Spinal cord (tissue), 10 donors: Measurements from ENCODE around the gene SPACA5. TPM values are rescaled to one million over a fixed set of nuclear protein-coding genes. Genes with fewer than 3 reads are reported as not detected.
"Not testable (repeated sequence)": the region's sequence is repeated elsewhere in the genome, so short reads cannot be mapped to it uniquely, and the experiment has no call there.

Experiments used
- DNase-seq, 6 donors: peaks; one replicate each; pipeline versions ENCODE4 v3.0.0 to v3.0.0-alpha.2; 2013 to 2015; ENCODE audit warnings: low spot score in 6 of 6, low read depth in 4 of 6
- H3K27ac ChIP-seq: one replicate; pipeline ENCODE4 v1.5.1; 2013; ENCODE audit warnings: low read depth, low read length, control low read depth
- H3K27me3 ChIP-seq: one replicate; pipeline ENCODE4 v1.6.1; 2013; ENCODE audit warnings: low read length; ENCODE audit not compliant: control insufficient read depth, insufficient read depth
- H3K36me3 ChIP-seq: one replicate; pipeline ENCODE4 v1.6.1; 2013; ENCODE audit warnings: low read length; ENCODE audit not compliant: control insufficient read depth, insufficient read depth
- H3K4me1 ChIP-seq: one replicate; pipeline ENCODE4 v1.6.1; 2013; ENCODE audit warnings: low read length; ENCODE audit not compliant: control insufficient read depth, insufficient read depth
- H3K4me3 ChIP-seq: one replicate; pipeline ENCODE4 v1.5.1; 2013; ENCODE audit warnings: low read depth, low read length, control low read depth
- H3K9me3 ChIP-seq: one replicate; pipeline ENCODE4 v1.6.1; 2013; ENCODE audit warnings: low read length; ENCODE audit not compliant: control insufficient read depth, insufficient read depth
- WGBS: methylation state at CpG from one replicate; pipeline ENCODE4 v1.1.5; 2013; ENCODE audit warnings: missing lambda C conversion rate; ENCODE audit not compliant: insufficient coverage; 5-methylcytosine and 5-hydroxymethylcytosine counted together
- polyA plus RNA-seq, 2 donors: library from polyadenylated mRNA; unstranded; fragments of 120-200 nt; gene quantifications; one replicate each; pipeline ENCODE4 v1.2.1, GENCODE V29; 2013; ENCODE audit not compliant: insufficient read length in 2 of 2
- total RNA-seq, 2 donors: library from RNA; depleted of rRNA in 1 of 2; stranded (reverse); fragments of 120-200 nt in 1 of 2; fragments of >200 nt in 1 of 2; gene quantifications; one replicate each; pipeline versions ENCODE4 v1.2.3 to v1.2.4, GENCODE V29; 2013 to 2014
- donor health status: healthy.

SPACA5 gene
- total and polyA plus RNA-seq, 4 donors = 0.26 TPM; not detected in 3

DNA sequence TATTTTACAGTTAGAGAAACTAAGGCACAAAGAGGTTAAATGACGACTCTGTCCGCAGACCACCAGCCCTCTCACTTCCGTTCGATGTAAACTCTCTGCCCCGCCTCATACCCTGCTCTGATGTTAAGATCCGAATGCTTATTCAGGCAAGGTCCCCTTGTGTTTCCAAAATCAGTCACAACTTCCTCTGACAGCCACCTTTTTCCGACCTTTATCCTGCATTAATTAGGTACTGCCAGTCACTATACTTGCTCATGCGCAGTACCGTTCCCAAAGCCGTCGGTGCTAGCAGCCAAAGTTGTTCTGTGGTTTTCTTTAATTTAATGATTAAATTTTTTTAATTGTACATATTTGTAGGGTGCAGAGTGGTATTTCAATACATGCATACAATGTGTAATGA is 13.7 kb downstream of the SPACA5 start:
- H3K9me3 ChIP-seq, DNase-seq, H3K27me3 ChIP-seq, H3K27ac ChIP-seq, H3K36me3 ChIP-seq, H3K4me1 ChIP-seq: not testable (repeated sequence)
- WGBS = 59% methylated on average over 4 of the region's 11 CpGs
- H3K4me3 ChIP-seq = peak overlapping the region; percentile 67

DNA sequence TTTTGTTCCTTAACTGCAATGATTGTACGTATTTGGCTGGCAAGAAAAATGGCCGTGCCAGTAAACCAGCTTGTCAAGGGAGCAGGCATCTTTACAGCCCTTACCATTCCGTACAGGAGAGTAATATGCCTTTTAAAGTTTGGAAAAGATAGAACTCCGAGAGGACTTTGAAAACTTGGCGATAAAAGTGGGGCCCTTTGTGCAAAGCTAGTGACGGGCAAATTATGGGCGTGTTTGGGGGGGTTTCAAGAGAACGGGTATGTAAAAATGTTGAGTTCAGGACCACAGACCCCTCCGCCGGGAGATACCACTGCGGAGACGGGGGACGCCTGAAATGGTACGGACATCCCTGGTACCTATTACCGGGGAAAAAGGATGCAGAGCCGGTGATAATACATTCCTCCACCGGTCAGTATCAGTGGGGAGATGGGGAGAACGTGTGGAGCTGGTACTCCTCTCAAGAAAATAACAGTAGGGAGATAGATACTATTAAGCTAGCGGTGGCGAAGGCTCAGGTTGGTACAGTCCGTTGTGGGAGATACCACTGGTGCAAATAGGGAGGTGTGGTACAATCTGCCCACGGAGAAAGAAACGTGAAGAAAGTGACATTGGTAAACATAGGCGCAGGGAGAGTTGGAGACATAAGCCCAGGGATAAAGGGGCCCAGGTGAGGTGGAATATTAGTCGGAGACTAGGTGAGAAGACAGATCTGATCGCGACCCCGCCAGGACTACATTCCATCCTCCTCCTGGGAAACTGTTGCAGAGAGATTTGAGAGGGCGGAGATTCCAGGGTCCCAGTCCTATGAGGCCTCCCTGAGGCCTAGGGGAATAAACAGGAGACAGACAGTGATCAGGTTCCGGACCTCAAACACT is 14.5 kb downstream of the SPACA5 start:
- DNase-seq = peak in 5 of 6 donors; percentile 72 to 95 (median 91)

DNA sequence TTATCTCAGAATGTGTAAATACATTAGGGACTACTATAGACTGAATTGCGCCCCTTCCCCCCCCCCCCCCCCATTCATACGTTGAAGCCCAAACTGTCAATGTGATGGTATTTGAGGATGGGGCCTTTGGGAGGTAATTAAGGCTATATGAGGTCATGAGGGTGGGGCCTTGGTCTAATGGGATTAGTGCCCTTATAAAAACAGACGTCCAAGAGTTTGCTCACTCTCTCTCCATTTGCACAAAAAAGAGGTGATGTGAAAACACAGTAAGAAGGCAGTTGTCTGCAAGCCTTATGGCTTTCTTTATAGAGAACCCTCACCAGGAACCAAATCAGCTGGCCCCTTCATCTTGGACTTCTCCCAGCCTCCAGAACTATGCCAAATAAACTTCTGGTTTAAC is 15.3 kb downstream of the SPACA5 start:
- no peaks in the 10 kb centered on the region for H3K9me3 ChIP-seq
- H3K4me1 ChIP-seq = peaks cover 10% of the 10 kb centered on the region
- H3K27ac ChIP-seq = peak overlapping the region; percentile 91
- WGBS = no CpG with 5 or more reads among the region's 3 CpGs
- no peaks in the 10 kb centered on the region for H3K36me3 ChIP-seq
- no peak for DNase-seq
- H3K4me3 ChIP-seq = peak overlapping the region; percentile 67
- H3K27me3 ChIP-seq = no peaks in the 10 kb centered on the region

More for the DNA sequence above, 14.5 kb downstream of the SPACA5 start:
- WGBS = 19% methylated on average over 19 of the region's 30 CpGs
- H3K4me3 ChIP-seq = peak overlapping the region; percentile 67
- H3K36me3 ChIP-seq = no peaks in the 10 kb centered on the region
- no peaks in the 10 kb centered on the region for H3K9me3 ChIP-seq
- H3K27me3 ChIP-seq = no peaks in the 10 kb centered on the region
- peaks cover 7% of the 10 kb centered on the region for H3K4me1 ChIP-seq
- peak overlapping the region; percentile 91 for H3K27ac ChIP-seq

DNA sequence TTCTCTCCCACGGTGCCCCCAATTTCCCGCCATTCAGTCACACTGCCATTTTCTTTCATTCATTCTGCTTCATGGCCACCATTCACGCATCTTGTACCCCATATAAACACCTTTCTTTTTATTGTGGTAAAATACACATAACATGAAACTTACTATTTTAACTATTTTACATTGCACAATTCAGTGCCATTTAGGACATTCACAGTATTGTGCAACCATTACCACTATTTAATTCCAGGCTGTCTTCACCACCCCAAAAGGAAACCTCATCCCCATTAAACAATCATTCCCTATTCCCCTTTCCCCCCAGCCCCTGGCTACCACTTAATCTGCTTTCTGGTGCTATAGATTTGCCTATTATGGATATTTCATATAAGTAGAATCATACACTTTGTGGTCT is 15.9 kb downstream of the SPACA5 start:
- no peaks in the 10 kb centered on the region for H3K27me3 ChIP-seq
- H3K36me3 ChIP-seq = no peaks in the 10 kb centered on the region
- no peaks in the 10 kb centered on the region for H3K9me3 ChIP-seq
- no peak for DNase-seq
- no peak overlapping the region for H3K27ac ChIP-seq
- H3K4me3 ChIP-seq = no peak overlapping the region
- H3K4me1 ChIP-seq = peaks cover 10% of the 10 kb centered on the region
- WGBS = 50% methylated on average over 2 of the region's 3 CpGs

DNA sequence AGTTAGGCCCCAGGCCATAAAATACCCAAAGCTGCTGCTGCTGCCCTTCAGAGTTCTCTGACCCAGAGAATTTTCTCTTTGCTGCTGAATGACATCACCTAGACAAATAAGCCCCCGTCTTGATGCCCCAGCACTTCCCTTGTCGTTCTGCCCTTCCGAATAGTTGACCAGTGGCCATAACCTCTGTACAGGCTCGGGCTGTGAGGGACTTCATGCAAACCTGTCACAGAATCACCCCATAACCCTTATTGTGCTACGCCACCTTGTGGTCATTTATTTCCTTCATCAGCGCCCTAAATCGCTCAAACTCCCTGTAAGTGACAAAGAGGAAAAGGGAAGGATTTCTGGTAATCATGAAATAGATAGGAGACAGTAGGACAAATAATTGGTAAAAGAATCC is 18.8 kb downstream of the SPACA5 start:
- H3K4me3 ChIP-seq = no peak overlapping the region
- no peaks in the 10 kb centered on the region for H3K36me3 ChIP-seq
- H3K27ac ChIP-seq = no peak overlapping the region
- DNase-seq = peak in 4 of 6 donors; percentile 17 to 86 (median 60)
- 8% methylated on average over 3 of the region's 7 CpGs for WGBS
- no peaks in the 10 kb centered on the region for H3K9me3 ChIP-seq
- no peaks in the 10 kb centered on the region for H3K27me3 ChIP-seq
- H3K4me1 ChIP-seq = peaks cover 10% of the 10 kb centered on the region

DNA sequence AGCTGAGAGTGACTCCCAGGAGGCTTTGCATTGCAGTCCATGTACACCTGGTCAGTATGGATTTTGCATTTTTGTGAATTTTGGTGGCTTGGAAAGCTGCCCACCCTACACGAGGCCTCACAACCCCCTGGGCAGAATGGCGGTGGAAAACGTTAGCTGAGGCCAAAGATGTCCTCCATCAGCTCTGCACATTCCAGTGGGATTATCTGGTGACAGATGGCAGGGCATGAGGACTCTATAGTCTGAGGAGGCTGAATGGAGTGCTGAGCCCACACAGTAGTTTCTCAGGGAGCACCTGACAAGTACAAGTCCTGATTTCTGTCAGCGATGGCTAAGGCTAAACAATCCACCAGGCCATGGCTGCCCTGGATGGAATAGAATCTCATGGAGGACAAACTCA is 20.8 kb downstream of the SPACA5 start:
- H3K4me3 ChIP-seq, H3K9me3 ChIP-seq, DNase-seq, H3K27ac ChIP-seq, H3K4me1 ChIP-seq, H3K36me3 ChIP-seq, H3K27me3 ChIP-seq: not testable (repeated sequence)
- WGBS = 53% methylated on average over 3 of the region's 4 CpGs

DNA sequence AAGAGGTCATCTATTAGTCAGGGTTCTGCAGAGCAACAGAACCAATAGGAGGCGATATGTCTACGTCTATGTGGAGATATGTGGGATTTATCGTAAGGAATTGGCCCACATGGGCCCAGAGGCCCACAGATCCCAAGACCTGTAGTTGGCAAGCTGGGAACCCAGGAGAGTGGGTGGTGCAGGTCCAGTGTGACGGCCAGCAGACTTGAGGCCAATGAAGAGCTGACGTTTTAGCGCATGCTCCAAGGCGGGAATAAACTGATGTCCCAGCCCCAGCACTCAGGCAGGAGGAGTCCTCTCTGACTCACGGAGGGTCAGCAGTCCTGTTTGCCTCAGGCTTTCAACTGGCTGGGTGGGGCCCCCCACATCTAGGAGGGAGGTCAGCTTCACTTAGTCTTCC is 21.3 kb downstream of the SPACA5 start:
- WGBS = 86% methylated on average over 8 of the region's 8 CpGs
- no peak overlapping the region for H3K27ac ChIP-seq
- no peak for DNase-seq
- no peaks in the 10 kb centered on the region for H3K9me3 ChIP-seq
- H3K4me1 ChIP-seq = peaks cover 10% of the 10 kb centered on the region
- H3K4me3 ChIP-seq = no peak overlapping the region
- no peaks in the 10 kb centered on the region for H3K36me3 ChIP-seq
- no peaks in the 10 kb centered on the region for H3K27me3 ChIP-seq

DNA sequence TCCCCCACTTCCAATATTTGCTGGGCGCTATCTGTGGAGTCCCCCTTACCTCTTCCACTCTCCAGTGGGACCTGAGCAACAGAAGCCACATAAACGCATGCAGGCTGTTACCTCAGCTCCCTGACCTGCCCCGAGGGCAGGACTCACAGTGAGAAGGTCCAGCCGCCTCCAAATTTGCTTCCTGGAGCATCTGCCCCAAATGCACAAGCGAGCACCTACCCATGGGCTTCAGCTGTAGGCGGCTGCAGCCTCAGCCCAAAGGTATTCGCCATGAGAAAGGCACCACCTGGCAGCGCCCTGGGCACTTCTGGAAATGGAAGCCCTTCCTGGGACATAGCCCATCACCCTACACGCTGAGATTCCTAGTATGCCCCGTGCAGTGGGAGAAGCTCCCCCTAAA is 23.4 kb downstream of the SPACA5 start:
- WGBS = 75% methylated on average over 10 of the region's 10 CpGs

DNA sequence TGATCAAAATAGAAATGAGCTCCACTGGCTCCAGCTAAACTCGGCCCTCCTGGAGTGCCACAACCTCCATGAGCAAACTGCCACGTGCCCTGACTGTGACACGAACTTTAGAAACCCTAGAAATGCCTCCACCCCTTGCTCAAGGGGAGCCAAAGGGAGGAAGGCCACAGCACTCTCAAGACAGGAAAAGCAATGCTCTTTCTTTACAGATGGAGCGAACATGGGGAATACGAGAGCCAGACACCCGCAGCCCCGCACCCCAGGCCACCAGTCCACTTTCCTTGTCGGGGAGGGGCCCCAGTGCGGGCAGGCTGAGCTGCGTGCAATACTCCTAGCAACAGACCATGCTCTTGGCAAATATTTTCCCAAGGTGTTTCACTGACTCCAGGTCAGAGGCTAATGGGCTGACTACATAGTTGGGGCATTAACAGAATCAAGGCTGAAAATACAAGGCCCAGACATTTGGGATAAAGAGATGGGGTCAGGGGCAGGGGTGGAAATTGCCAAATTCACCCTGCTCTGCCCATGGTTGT is 23.9 kb downstream of the SPACA5 start:
- H3K9me3 ChIP-seq, DNase-seq, H3K4me3 ChIP-seq, H3K4me1 ChIP-seq, H3K27me3 ChIP-seq, H3K27ac ChIP-seq, H3K36me3 ChIP-seq: not testable (repeated sequence)
- 60% methylated on average over 5 of the region's 10 CpGs for WGBS

More for the DNA sequence above, 23.4 kb downstream of the SPACA5 start:
- no peaks in the 10 kb centered on the region for H3K36me3 ChIP-seq
- no peak overlapping the region for H3K4me3 ChIP-seq
- DNase-seq = no peak
- no peaks in the 10 kb centered on the region for H3K27me3 ChIP-seq
- H3K27ac ChIP-seq = no peak overlapping the region
- peaks cover 10% of the 10 kb centered on the region for H3K4me1 ChIP-seq
- H3K9me3 ChIP-seq = no peaks in the 10 kb centered on the region

DNA sequence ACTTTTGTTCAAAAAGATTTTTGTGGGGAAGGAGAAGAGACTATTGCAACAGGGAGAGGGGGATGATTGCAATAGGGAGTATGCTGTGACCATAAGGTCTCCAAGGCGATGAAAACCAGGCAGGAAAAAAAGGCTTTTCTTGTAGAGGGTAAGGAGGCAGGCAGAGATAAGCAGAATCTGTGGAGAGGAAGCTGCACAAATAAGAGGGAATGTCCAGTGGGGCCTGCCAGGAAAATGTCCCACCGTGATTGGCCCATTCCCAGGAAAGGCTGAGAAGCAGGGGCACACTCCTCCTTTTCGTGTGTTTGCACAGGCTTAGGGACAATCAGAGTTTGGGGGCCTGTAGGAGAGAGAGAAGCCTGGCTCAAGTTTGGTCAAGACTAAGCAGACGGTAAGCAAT is 29.1 kb downstream of the SPACA5 start:
- no peaks in the 10 kb centered on the region for H3K9me3 ChIP-seq
- no peaks in the 10 kb centered on the region for H3K27me3 ChIP-seq
- no peak overlapping the region for H3K27ac ChIP-seq
- 29% methylated on average over 3 of the region's 4 CpGs for WGBS
- H3K4me1 ChIP-seq = no peaks in the 10 kb centered on the region
- no peaks in the 10 kb centered on the region for H3K36me3 ChIP-seq
- no peak overlapping the region for H3K4me3 ChIP-seq
- DNase-seq = peak in 2 of 6 donors; percentile 1 to 19
